ENCODE measurements around the gene PLCB3. TPM values are rescaled to one million over a fixed set of nuclear protein-coding genes. Genes with fewer than 3 reads are reported as not detected.

Gene PLCB3
- total RNA-seq, 1 donor from 2014 or later: 48.7 TPM

DNA sequence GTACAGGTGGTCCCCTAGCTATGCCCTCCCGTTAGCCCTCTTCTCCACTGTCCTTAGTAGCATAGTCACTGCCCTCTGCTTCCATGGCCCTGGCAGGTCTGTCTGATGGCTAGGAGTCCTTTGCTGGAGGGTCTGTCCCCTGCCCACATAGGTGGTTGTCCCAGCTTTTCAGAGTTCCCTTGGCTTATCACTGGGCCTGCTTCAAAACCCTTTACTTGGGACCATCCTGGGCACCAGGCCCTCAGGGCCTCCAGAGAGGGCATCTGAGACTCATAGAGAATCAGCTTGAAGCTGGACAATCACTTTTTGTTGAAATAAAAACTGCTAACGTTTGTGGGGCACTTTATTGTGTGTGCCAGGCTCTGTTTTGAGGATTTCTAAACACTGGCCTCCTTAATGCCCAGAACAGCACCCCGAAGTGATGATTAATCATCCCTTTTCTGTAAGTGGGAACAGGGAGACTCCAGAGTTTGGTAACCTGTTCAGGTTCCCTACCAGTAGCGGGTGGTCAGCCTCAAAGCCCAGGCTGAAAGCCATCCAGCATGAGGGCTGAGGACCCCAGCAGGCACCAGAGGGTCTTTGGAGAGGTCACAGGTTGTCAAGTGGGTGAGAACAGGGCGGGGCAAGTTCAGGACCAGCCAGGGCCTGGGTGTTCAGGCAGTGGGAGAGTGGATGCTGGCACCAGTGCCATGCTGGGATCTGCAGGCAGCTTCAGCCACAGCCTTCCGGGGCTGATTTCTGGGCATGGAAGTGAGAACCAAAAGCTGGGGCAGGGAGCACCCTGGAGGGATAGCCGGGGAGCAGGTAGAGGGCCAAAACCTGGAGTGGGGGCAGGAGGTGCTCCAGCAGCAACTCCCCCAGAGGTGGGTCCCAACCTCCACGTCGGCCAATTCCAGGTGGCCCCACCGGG, 39.3 kb downstream of the PLCB3 start:
- Histone ChIP-seq H3K4me1 (ENCODE audit: insufficient read depth, low read length) (peaks cover 7% of the 10 kb centered on the region), H3K36me3 (ENCODE audit: insufficient read depth, low read length) (no peaks in the 10 kb centered on the region), H2AFZ (ENCODE audit: low read depth, low read length) (no peak overlapping the region), H3K9ac (ENCODE audit: low read length) (no peak overlapping the region), H3K9me3 (ENCODE audit: insufficient read depth, low read depth, low read length) (no peaks in the 10 kb centered on the region), H3K4me3 (ENCODE audit: insufficient read depth, low read depth, low read length) (no peak overlapping the region), H3K27ac (ENCODE audit: low read depth, low read length) (no peak overlapping the region), H4K20me1 (ENCODE audit: insufficient read depth, low read length) (peaks cover 31% of the 10 kb centered on the region), H3K79me2 (ENCODE audit: insufficient read depth, low read length) (no peaks in the 10 kb centered on the region), H3K27me3 (ENCODE audit: insufficient read depth, low read length) (peaks cover 43% of the 10 kb centered on the region), H3K4me2 (ENCODE audit: low read length) (no peak overlapping the region)
- peaks cover 14% of the 10 kb centered on the region for H3K4me1 Mint-ChIP-seq (ENCODE audit: low read depth, unreplicated experiment)
- FAIRE-seq: no peak
- H3K4me3 Mint-ChIP-seq (ENCODE audit: unreplicated experiment): peak overlapping the region; percentile 72
- peaks cover 4% of the 10 kb centered on the region for H3K36me3 Mint-ChIP-seq (ENCODE audit: low read depth, unreplicated experiment)
- H3K27ac Mint-ChIP-seq (ENCODE audit: unreplicated experiment): no peak overlapping the region
- TF ChIP-seq EZH2 (IDR thresholded peaks at IDR 0.05; ENCODE audit: insufficient read depth, low read length): no peak
- TF ChIP-seq, protein P1, sequence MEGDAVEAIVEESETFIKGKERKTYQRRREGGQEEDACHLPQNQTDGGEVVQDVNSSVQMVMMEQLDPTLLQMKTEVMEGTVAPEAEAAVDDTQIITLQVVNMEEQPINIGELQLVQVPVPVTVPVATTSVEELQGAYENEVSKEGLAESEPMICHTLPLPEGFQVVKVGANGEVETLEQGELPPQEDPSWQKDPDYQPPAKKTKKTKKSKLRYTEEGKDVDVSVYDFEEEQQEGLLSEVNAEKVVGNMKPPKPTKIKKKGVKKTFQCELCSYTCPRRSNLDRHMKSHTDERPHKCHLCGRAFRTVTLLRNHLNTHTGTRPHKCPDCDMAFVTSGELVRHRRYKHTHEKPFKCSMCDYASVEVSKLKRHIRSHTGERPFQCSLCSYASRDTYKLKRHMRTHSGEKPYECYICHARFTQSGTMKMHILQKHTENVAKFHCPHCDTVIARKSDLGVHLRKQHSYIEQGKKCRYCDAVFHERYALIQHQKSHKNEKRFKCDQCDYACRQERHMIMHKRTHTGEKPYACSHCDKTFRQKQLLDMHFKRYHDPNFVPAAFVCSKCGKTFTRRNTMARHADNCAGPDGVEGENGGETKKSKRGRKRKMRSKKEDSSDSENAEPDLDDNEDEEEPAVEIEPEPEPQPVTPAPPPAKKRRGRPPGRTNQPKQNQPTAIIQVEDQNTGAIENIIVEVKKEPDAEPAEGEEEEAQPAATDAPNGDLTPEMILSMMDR (IDR thresholded peaks at IDR 0.05; ENCODE audit: insufficient read depth, low read depth, low read length): no peak
- DNase-seq (ENCODE audit: low read depth): no peak
- no peaks in the 10 kb centered on the region for H3K9me3 Mint-ChIP-seq (ENCODE audit: unreplicated experiment)
- H3K27me3 Mint-ChIP-seq (ENCODE audit: low read depth, unreplicated experiment): peaks cover 34% of the 10 kb centered on the region

DNA sequence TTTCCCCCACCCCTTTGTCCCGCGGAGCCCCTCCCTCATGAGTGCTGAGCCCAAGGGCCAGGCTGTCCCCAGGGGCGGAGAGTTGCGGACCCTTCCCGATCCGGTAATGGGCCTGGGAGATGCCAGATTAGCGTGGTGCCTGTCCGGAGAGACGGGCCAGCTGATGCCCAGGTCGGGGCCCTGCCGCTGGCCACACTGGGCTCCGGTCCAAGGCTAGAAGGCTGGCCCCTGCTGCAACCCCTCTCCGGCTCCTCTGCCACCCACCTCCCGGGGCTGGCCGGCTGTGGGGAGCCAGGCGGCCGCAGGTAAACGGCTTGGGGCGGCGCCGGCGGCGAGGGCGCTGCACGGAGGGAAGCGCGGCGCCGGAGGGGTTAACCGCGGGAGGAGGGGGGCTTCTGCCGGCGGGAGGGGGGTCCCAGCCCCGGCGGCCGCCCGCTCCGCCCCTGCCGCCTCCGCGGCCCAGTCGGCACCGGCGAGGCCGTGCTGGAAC, 40.0 kb downstream of the PLCB3 start, which contains the start of gene KCNK4:
Gene KCNK4 (plus strand): TSS at position 41 of the 490 bp plus-strand sequence. CDS start 1,717 bp downstream, outside the sequence.
- Histone ChIP-seq H3K9me3 (ENCODE audit: insufficient read depth, low read depth, low read length) (no peaks in the 10 kb centered on the region), H3K9ac (ENCODE audit: low read length) (no peak within 1 kb of the TSS), H2AFZ (ENCODE audit: low read depth, low read length) (no peak within 1 kb of the TSS), H3K4me2 (ENCODE audit: low read length) (peak within 1 kb of the TSS; percentile 72), H3K4me3 (ENCODE audit: insufficient read depth, low read depth, low read length) (peak within 1 kb of the TSS; percentile 17), H4K20me1 (ENCODE audit: insufficient read depth, low read length) (peaks cover 31% of the 10 kb centered on the region), H3K79me2 (ENCODE audit: insufficient read depth, low read length) (no peaks in the 10 kb centered on the region), H3K4me1 (ENCODE audit: insufficient read depth, low read length) (peaks cover 3% of the 10 kb centered on the region), H3K36me3 (ENCODE audit: insufficient read depth, low read length) (no peaks in the 10 kb centered on the region), H3K27ac (ENCODE audit: low read depth, low read length) (no peak within 1 kb of the TSS), H3K27me3 (ENCODE audit: insufficient read depth, low read length) (peaks cover 50% of the 10 kb centered on the region)
- Mint-ChIP-seq H3K4me1 (ENCODE audit: low read depth, unreplicated experiment) (peaks cover 14% of the 10 kb centered on the region), H3K27me3 (ENCODE audit: low read depth, unreplicated experiment) (peaks cover 40% of the 10 kb centered on the region), H3K27ac (ENCODE audit: unreplicated experiment) (no peak within 1 kb of the TSS), H3K9me3 (ENCODE audit: unreplicated experiment) (no peaks in the 10 kb centered on the region), H3K4me3 (ENCODE audit: unreplicated experiment) (peak within 1 kb of the TSS; percentile 72), H3K36me3 (ENCODE audit: low read depth, unreplicated experiment) (peaks cover 4% of the 10 kb centered on the region)
- DNase-seq (ENCODE audit: low read depth) (no peak), FAIRE-seq (no peak)
- TF ChIP-seq, protein P1 (IDR thresholded peaks at IDR 0.05; ENCODE audit: insufficient read depth, low read depth, low read length): no peak
- peak; percentile 27 for TF ChIP-seq EZH2 (IDR thresholded peaks at IDR 0.05; ENCODE audit: insufficient read depth, low read length)

Data from astrocyte (in vitro differentiated cells and primary cell).